Measurements from ENCODE around the gene KRTAP10-1. TPM values are rescaled to one million over a fixed set of nuclear protein-coding genes. Genes with fewer than 3 reads are reported as not detected.

Gene KRTAP10-1, protein sequence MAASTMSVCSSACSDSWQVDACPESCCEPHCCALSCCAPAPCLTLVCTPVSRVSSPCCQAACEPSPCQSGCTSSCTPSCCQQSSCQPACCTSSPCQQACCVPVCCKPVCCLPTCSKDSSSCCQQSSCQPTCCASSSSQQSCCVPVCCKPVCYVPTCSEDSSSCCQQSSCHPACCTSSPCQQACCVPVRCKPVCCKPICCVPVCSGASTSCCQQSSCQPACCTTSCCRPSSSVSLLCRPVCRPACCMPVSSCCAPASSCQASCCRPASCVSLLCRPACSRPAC
- total RNA-seq = not detected in 2 replicates

DNA sequence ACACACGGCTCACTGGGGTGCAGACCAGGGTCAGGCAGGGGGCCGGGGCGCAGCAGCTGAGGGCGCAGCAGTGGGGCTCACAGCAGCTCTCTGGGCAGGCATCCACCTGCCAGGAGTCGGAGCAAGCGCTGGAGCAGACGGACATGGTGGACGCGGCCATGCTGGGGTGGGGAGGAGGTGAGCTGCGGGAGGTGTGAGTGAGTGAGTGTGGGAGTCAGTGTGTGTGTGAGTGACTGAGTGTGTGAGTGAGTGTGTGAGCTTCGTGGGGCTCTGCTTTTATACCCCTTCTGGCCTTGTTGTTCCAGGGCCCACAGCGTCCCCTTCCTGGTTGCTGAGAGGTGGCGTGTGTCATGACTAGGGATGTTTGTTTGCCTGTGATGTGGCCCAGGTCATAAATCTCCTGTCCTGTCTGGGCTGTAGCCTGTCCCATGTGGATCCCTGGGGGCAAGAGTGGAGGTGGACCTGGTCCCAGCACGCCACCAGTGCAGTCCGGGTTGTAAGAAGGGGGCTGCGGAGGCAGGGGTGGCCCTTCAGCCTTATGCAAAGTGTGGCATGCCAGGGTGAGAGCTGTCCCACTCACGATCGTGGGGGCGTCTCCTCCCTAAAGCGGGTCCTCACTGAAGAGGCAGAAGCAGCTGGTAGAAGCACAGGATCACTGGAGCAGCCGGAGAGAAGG lies at the start of gene KRTAP10-1:
TSS of gene KRTAP10-1 (minus strand) at position 205 of the 676 bp plus-strand sequence. CDS start at position 160, 45 bp downstream.

DNA sequence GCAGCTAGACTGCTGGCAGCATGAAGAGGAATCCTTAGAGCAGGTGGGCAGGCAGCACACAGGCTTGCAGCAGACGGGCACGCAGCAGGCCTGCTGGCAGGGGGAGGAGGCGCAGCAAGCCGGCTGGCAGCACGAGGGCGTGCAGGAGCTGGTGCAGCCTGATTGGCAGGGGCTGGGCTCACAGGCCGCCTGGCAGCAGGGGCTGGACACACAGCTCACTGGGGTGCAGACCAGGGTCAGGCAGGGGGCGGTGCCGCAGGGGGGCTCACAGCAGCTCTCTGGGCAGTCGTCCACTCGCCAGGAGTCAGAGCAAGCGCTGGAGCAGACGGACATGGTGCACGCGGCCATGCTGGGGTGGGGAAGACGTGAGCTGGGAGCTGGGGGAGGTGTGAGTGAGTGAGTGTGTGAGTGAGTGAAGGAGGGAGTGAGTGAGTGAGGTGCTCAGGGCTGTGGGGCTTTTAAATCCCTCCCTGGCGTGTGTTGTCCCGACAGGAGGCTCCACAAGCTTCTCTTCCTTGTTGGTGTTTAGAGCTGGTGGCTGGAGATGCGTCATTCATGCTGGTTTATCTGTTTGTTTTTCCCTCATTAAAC lies 40.3 kb upstream of the KRTAP10-1 start, which contains the start of gene KRTAP10-5:
TSS of gene KRTAP10-5 (minus strand) at position 374 of the 591 bp plus-strand sequence. CDS start at position 348, 26 bp downstream.

DNA sequence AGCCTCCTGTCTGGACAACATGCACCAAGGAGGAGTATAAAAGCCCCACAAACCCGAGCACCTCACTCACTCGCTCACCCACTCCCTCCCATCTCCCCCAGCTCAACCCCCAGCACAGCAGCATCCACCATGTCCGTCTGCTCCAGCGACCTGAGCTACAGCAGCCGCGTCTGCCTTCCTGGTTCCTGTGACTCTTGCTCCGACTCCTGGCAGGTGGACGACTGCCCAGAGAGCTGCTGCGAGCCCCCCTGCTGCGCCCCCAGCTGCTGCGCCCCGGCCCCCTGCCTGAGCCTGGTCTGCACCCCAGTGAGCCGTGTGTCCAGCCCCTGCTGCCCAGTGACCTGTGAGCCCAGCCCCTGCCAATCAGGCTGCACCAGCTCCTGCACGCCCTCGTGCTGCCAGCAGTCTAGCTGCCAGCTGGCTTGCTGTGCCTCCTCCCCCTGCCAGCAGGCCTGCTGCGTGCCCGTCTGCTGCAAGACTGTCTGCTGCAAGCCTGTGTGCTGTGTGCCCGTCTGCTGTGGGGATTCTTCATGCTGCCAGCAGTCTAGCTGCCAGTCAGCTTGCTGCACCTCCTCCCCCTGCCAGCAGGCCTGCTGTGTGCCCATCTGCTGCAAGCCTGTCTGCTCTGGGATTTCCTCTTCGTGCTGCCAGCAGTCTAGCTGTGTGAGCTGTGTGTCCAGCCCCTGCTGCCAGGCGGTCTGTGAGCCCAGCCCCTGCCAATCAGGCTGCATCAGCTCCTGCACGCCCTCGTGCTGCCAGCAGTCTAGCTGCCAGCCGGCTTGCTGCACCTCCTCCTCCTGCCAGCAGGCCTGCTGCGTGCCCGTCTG lies 33.8 kb upstream of the KRTAP10-1 start, which contains the start of gene KRTAP10-4:
TSS of gene KRTAP10-4 (plus strand) at position 100 of the 827 bp plus-strand sequence. CDS start at position 130, 30 bp downstream.

DNA sequence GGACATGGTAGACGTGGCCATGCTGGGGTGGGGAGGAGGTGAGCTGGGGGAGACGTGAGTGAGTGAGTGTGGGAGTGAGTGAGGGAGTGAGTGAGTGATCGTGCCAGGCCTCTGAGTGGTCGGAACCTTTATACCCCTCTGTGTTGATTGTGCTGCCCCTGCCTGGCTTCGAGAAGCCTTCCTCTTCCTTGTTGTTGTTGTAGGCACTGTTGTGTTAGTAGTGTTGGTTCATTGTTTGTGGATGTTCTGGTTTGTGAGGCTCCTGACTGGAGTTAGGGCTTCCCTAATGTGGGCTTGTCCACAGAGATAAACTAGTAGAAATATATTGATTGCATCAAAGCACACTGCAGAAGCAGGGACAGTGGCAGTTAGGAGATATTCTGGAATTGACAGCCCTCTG lies 18.7 kb upstream of the KRTAP10-1 start, which contains the start of gene KRTAP10-3:
TSS of gene KRTAP10-3 (minus strand) at position 101 of the 400 bp plus-strand sequence. CDS start at position 21, 80 bp downstream.

DNA sequence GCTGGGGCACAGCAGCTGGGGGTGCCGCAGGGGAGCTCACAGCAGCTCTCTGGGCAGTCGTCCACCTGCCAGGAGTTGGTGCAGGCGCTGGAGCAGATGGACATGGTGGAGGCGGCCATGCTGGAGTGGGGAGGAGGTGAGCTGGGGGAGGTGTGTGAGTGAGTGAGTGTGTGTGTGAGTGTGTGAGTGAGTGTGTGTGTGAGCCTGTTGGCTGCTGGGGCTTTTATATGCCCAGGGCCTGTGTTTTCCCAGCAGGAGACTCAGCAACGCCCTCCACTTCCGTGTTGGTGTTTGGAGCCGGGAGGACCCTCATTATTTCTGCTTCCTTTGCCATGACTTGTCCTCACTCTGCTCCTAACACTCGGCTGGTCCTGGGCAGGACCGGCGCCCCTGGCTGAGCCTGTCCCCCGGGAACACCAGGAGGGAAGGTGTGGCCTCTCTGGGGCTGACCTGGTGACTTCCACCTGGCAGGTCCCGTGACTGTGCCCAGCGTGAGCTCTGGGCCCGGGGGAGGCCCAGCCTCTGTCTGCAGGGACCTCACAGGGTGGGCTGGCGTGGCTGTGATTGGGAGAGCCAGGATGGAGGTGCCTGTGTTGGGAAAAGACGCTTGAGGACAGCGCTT lies 11.5 kb upstream of the KRTAP10-1 start, which contains the start of gene KRTAP10-2:
TSS of gene KRTAP10-2 (minus strand) at position 166 of the 622 bp plus-strand sequence. CDS start at position 119, 47 bp downstream.

Other genes with a start within 250 kb of the KRTAP10-1 start
- gene PFKL, start 240.1 kb downstream of the KRTAP10-1 start, total RNA-seq = 198 and 277 TPM in 2 replicates
- gene CFAP410, start 200.8 kb downstream of the KRTAP10-1 start, total RNA-seq = 4.4 and 11.4 TPM in 2 replicates
- 0.33 and 1.1 TPM in 2 replicates for gene TRPM2, start 186.6 kb downstream of the KRTAP10-1 start, total RNA-seq
- 2.3 and 3.2 TPM in 2 replicates for gene LRRC3, start 84.7 kb downstream of the KRTAP10-1 start, total RNA-seq
- gene KRTAP10-2, start 11.3 kb upstream of the KRTAP10-1 start, total RNA-seq = not detected in 2 replicates
- not detected in 2 replicates for gene KRTAP10-3, start 18.6 kb upstream of the KRTAP10-1 start, total RNA-seq
- gene KRTAP10-4, start 33.5 kb upstream of the KRTAP10-1 start, total RNA-seq = not detected in 2 replicates
- not detected in 2 replicates for gene KRTAP10-5, start 40.4 kb upstream of the KRTAP10-1 start, total RNA-seq
- not detected in 2 replicates for gene KRTAP10-6, start 52.3 kb upstream of the KRTAP10-1 start, total RNA-seq
- not detected in 2 replicates for gene KRTAP10-7, start 60.4 kb upstream of the KRTAP10-1 start, total RNA-seq
- gene KRTAP10-8, start 71.9 kb upstream of the KRTAP10-1 start, total RNA-seq = not detected in 2 replicates
- gene KRTAP10-9, start 86.9 kb upstream of the KRTAP10-1 start, total RNA-seq = not detected in 2 replicates
- gene KRTAP10-10, start 97.2 kb upstream of the KRTAP10-1 start, total RNA-seq = not detected in 2 replicates
- not detected in 2 replicates for gene KRTAP10-11, start 106.2 kb upstream of the KRTAP10-1 start, total RNA-seq
- gene KRTAP12-4, start 114.5 kb upstream of the KRTAP10-1 start, total RNA-seq = not detected in 2 replicates
- gene KRTAP12-3, start 117.7 kb upstream of the KRTAP10-1 start, total RNA-seq = not detected in 2 replicates
- not detected in 2 replicates for gene KRTAP12-2, start 126.7 kb upstream of the KRTAP10-1 start, total RNA-seq
- not detected in 2 replicates for gene KRTAP12-1, start 142.0 kb upstream of the KRTAP10-1 start, total RNA-seq
- gene KRTAP10-12, start 157.0 kb upstream of the KRTAP10-1 start, total RNA-seq = not detected in 2 replicates
- gene TSPEAR, start 171.4 kb upstream of the KRTAP10-1 start, total RNA-seq = not detected in 2 replicates

All from vein endothelial cell (primary cell).